Stimulated activated effector memory CD8-positive, alpha-beta T cell treated with anti-CD3 and anti-CD28 coated beads, Interleukin-12 subunit alpha, Interleukin-12 subunit beta, amount 100 ng/mL, for 72 hours (primary cell): ENCODE results near the gene CPT1C.

Experiments
- ATAC-seq: fragments of 150-1000 bp; cut with Tn5 transposase; 2 replicates; pipeline ENCODE4 v1.10.0; 2021
- DNase-seq, 2 donors: peaks; one replicate each; pipeline ENCODE4 v3.0.0; 2021 to 2022; ENCODE audit warnings: low spot score in 2 of 2
- H3K27ac Mint-ChIP-seq: one replicate; pipeline ENCODE4 v1.8.0; 2022; ENCODE audit warnings: mild to moderate bottlenecking, mixed read lengths
- H3K36me3 Mint-ChIP-seq: one replicate; pipeline ENCODE4 v1.8.0; 2022; ENCODE audit warnings: mild to moderate bottlenecking, mixed read lengths
- H3K4me1 Mint-ChIP-seq: one replicate; pipeline ENCODE4 v1.8.0; 2022; ENCODE audit warnings: mixed read lengths
- H3K4me3 Mint-ChIP-seq: one replicate; pipeline ENCODE4 v1.8.0; 2022; ENCODE audit warnings: mild to moderate bottlenecking, mixed read lengths
- H3K9me3 Mint-ChIP-seq: one replicate; pipeline ENCODE4 v1.8.0; 2022; ENCODE audit warnings: mixed read lengths

The CPT1C gene

GRCh38 chr19:49656456-49657109 lies 34.3 kb upstream of the CPT1C start:
- no peaks in the 10 kb centered on the region for H3K4me1 Mint-ChIP-seq
- H3K4me3 Mint-ChIP-seq = no peak overlapping the region
- DNase-seq (no peak), ATAC-seq (no peak)
- no peaks in the 10 kb centered on the region for H3K9me3 Mint-ChIP-seq
- H3K36me3 Mint-ChIP-seq = peaks cover 81% of the 10 kb centered on the region
- H3K27ac Mint-ChIP-seq = peak overlapping the region; percentile 73

GRCh38 chr19:49657493-49658138 lies 33.3 kb upstream of the CPT1C start:
- DNase-seq = no peak
- peaks cover 5% of the 10 kb centered on the region for H3K4me1 Mint-ChIP-seq

GRCh38 chr19:49658139-49658517 lies 32.8 kb upstream of the CPT1C start:
- no peaks in the 10 kb centered on the region for H3K9me3 Mint-ChIP-seq

More at GRCh38 chr19:49657493-49658138, 33.3 kb upstream of the CPT1C start:
- no peak for ATAC-seq
- no peak overlapping the region for H3K4me3 Mint-ChIP-seq
- H3K27ac Mint-ChIP-seq = peak overlapping the region; percentile 90
- no peaks in the 10 kb centered on the region for H3K9me3 Mint-ChIP-seq
- H3K36me3 Mint-ChIP-seq = peaks cover 87% of the 10 kb centered on the region

GRCh38 chr19:49658566-49659442 lies 32.1 kb upstream of the CPT1C start:
- Mint-ChIP-seq H3K9me3 (no peaks in the 10 kb centered on the region), H3K4me1 (peaks cover 16% of the 10 kb centered on the region), H3K27ac (peak overlapping the region; percentile 61), H3K36me3 (peaks cover 89% of the 10 kb centered on the region), H3K4me3 (no peak overlapping the region)
- ATAC-seq (no peak), DNase-seq (no peak)

More at GRCh38 chr19:49658139-49658517, 32.8 kb upstream of the CPT1C start:
- DNase-seq (no peak), ATAC-seq (no peak)
- H3K27ac Mint-ChIP-seq = peak overlapping the region; percentile 90
- peaks cover 88% of the 10 kb centered on the region for H3K36me3 Mint-ChIP-seq
- peaks cover 10% of the 10 kb centered on the region for H3K4me1 Mint-ChIP-seq
- H3K4me3 Mint-ChIP-seq = no peak overlapping the region

- Mint-ChIP-seq H3K9me3 (no peaks in the 10 kb centered on the region), H3K4me3 (no peak overlapping the region), H3K27ac (peak overlapping the region; percentile 61), H3K4me1 (peaks cover 33% of the 10 kb centered on the region), H3K36me3 (peaks cover 85% of the 10 kb centered on the region)
- ATAC-seq (no peak), DNase-seq (no peak)
Observed at GRCh38 chr19:49660338-49660961, 30.5 kb upstream of the CPT1C start.

- Mint-ChIP-seq H3K4me3 (no peak overlapping the region), H3K27ac (no peak overlapping the region)
Observed at GRCh38 chr19:49662011-49662410, 28.9 kb upstream of the CPT1C start.

GRCh38 chr19:49663224-49663623 lies 27.7 kb upstream of the CPT1C start:
- H3K27ac Mint-ChIP-seq = peak overlapping the region; percentile 97
- no peak for ATAC-seq
- H3K36me3 Mint-ChIP-seq = peaks cover 68% of the 10 kb centered on the region
- H3K9me3 Mint-ChIP-seq = no peaks in the 10 kb centered on the region
- H3K4me1 Mint-ChIP-seq = peaks cover 53% of the 10 kb centered on the region
- DNase-seq = no peak
- peak overlapping the region; percentile 99 for H3K4me3 Mint-ChIP-seq

More at GRCh38 chr19:49662011-49662410, 28.9 kb upstream of the CPT1C start:
- peaks cover 76% of the 10 kb centered on the region for H3K36me3 Mint-ChIP-seq
- no peaks in the 10 kb centered on the region for H3K9me3 Mint-ChIP-seq
- ATAC-seq (no peak), DNase-seq (no peak)
- H3K4me1 Mint-ChIP-seq = peaks cover 48% of the 10 kb centered on the region

- Mint-ChIP-seq H3K36me3 (peaks cover 66% of the 10 kb centered on the region), H3K4me1 (peaks cover 53% of the 10 kb centered on the region), H3K4me3 (peak overlapping the region; percentile 99), H3K9me3 (no peaks in the 10 kb centered on the region), H3K27ac (peak overlapping the region; percentile 97)
- DNase-seq = peak; percentile 80 to 93
- peak; percentile 75 for ATAC-seq
Observed at GRCh38 chr19:49664171-49665035, 26.5 kb upstream of the CPT1C start.

GRCh38 chr19:49665036-49665350 lies 25.9 kb upstream of the CPT1C start:
- H3K4me3 Mint-ChIP-seq = peak overlapping the region; percentile 99
- H3K9me3 Mint-ChIP-seq = no peaks in the 10 kb centered on the region
- H3K36me3 Mint-ChIP-seq = peaks cover 65% of the 10 kb centered on the region
- ATAC-seq (no peak), DNase-seq (no peak)
- peaks cover 53% of the 10 kb centered on the region for H3K4me1 Mint-ChIP-seq
- H3K27ac Mint-ChIP-seq = peak overlapping the region; percentile 97

GRCh38 chr19:49665351-49666119 lies 25.4 kb upstream of the CPT1C start, which contains the start of the genes BCL2L12 and IRF3:
Gene BCL2L12, plus strand, starts transcription at chr19:49665933. Its CDS starts 760 bp downstream, at chr19:49666693.
Gene IRF3, minus strand, starts transcription at chr19:49665857. Its CDS starts 1,019 bp downstream, at chr19:49664838.
- Mint-ChIP-seq H3K27ac (peak within 1 kb of the TSS; percentile 97), H3K4me1 (peaks cover 53% of the 10 kb centered on the region), H3K9me3 (no peaks in the 10 kb centered on the region), H3K36me3 (peaks cover 59% of the 10 kb centered on the region), H3K4me3 (peak within 1 kb of the TSS; percentile 99)
- DNase-seq (peak; percentile 94 to 98), ATAC-seq (peak; percentile 90)

- H3K4me3 Mint-ChIP-seq = peak overlapping the region; percentile 99
- no peak for ATAC-seq
- peak overlapping the region; percentile 97 for H3K27ac Mint-ChIP-seq
- H3K36me3 Mint-ChIP-seq = peaks cover 55% of the 10 kb centered on the region
- H3K9me3 Mint-ChIP-seq = no peaks in the 10 kb centered on the region
- no peak for DNase-seq
- peaks cover 53% of the 10 kb centered on the region for H3K4me1 Mint-ChIP-seq
Observed at GRCh38 chr19:49666120-49666444, 24.8 kb upstream of the CPT1C start.

- Mint-ChIP-seq H3K36me3 (peaks cover 49% of the 10 kb centered on the region), H3K9me3 (no peaks in the 10 kb centered on the region), H3K27ac (peak overlapping the region; percentile 97), H3K4me3 (peak overlapping the region; percentile 99), H3K4me1 (peaks cover 57% of the 10 kb centered on the region)
- no peak for DNase-seq
- ATAC-seq = no peak
Observed at GRCh38 chr19:49667473-49667872, 23.4 kb upstream of the CPT1C start.

- Mint-ChIP-seq H3K4me1 (peaks cover 45% of the 10 kb centered on the region), H3K4me3 (no peak overlapping the region), H3K36me3 (peaks cover 33% of the 10 kb centered on the region), H3K27ac (no peak overlapping the region), H3K9me3 (no peaks in the 10 kb centered on the region)
- ATAC-seq (no peak), DNase-seq (no peak)
Observed at GRCh38 chr19:49669516-49669915, 21.4 kb upstream of the CPT1C start.
